GM12878 (cell line): ENCODE results near the gene CHRNB2. TPM values are rescaled to one million over a fixed set of nuclear protein-coding genes. Genes with fewer than 3 reads are reported as not detected.

Experiments used
- BACH1 ChIP-seq: fragments of 450-650 bp; IDR thresholded peaks from 2 replicates; pipeline ENCODE4 v1.6.1; 2017; ENCODE audit warnings: mild to moderate bottlenecking, borderline replicate concordance
- BHLHE40 ChIP-seq, 2 experiments: fragments of 450-650 bp in 1 of 2; IDR thresholded peaks; 2 replicates each; pipeline ENCODE4 v1.6.1; 2011 to 2017; ENCODE audit warnings: low read depth in 2 of 2, borderline replicate concordance in 1 of 2, improper control_type of control experiment in 1 of 2, low read length in 1 of 2, mild to moderate bottlenecking in 1 of 2
- BRCA1 ChIP-seq: IDR thresholded peaks from 2 replicates; pipeline ENCODE4 v1.6.1; 2011; ENCODE audit warnings: low read depth, low read length, improper control_type of control experiment
- CBX3 ChIP-seq: fragments of 200-600 bp; sonication (generic); IDR thresholded peaks from 2 replicates; pipeline ENCODE4 v1.6.1; 2016; ENCODE audit warnings: low read depth, borderline replicate concordance
- CHD4 ChIP-seq: fragments of 200-600 bp; sonication (generic); IDR thresholded peaks from 2 replicates; pipeline ENCODE4 v1.6.1; 2016; ENCODE audit warnings: mild to moderate bottlenecking
- FOXM1 ChIP-seq: IDR thresholded peaks from 2 replicates; pipeline ENCODE4 v1.6.1; 2012; ENCODE audit warnings: low read depth, mild to moderate bottlenecking, inconsistent platforms, low read length, moderate library complexity
- IRF4 ChIP-seq: IDR thresholded peaks from 2 replicates; pipeline ENCODE4 v1.6.1; 2011; ENCODE audit warnings: low read depth, low read length
- KLF5 ChIP-seq: fragments of 450-650 bp; IDR thresholded peaks from 2 replicates; pipeline ENCODE4 v1.6.1; 2014; ENCODE audit warnings: mild to moderate bottlenecking; ENCODE audit not compliant: partially characterized antibody
- NBN ChIP-seq: fragments of 450-650 bp; IDR thresholded peaks from 2 replicates; pipeline ENCODE4 v1.6.1; 2016
- NFIC ChIP-seq: IDR thresholded peaks from 2 replicates; pipeline ENCODE4 v1.6.1; 2012; ENCODE audit warnings: low read depth, mild to moderate bottlenecking, inconsistent platforms, low read length, moderate library complexity
- PAX5 ChIP-seq: IDR thresholded peaks from 2 replicates; pipeline ENCODE4 v1.6.1; 2011; ENCODE audit warnings: low read depth, low read length, borderline replicate concordance
- SIN3A ChIP-seq: IDR thresholded peaks from 2 replicates; pipeline ENCODE4 v1.6.1; 2012; ENCODE audit warnings: low read depth, low read length, improper control_type of control experiment
- SMAD5 ChIP-seq: IDR thresholded peaks from 2 replicates; pipeline ENCODE4 v1.6.1; 2016; ENCODE audit warnings: antibody characterized with exemption, low read depth
- SMC3 ChIP-seq: IDR thresholded peaks from 2 replicates; pipeline ENCODE4 v1.6.1; 2011; ENCODE audit warnings: low read length, improper control_type of control experiment, borderline replicate concordance
- SP1 ChIP-seq: IDR thresholded peaks from one replicate; pipeline ENCODE4 v1.6.1; 2011; ENCODE audit warnings: low read depth, low read length
- SUPT20H ChIP-seq: IDR thresholded peaks from 2 replicates; pipeline ENCODE4 v1.6.1; 2011; ENCODE audit warnings: low read depth, mild to moderate bottlenecking, low read length, moderate library complexity, borderline replicate concordance; ENCODE audit not compliant: control insufficient read depth
- TCF3 ChIP-seq: IDR thresholded peaks from 2 replicates; pipeline ENCODE4 v1.6.1; 2012; ENCODE audit warnings: low read depth, mild to moderate bottlenecking, low read length, borderline replicate concordance; ENCODE audit not compliant: insufficient read depth
- ZBTB40 ChIP-seq: fragments of 450-650 bp; IDR thresholded peaks from 2 replicates; pipeline ENCODE4 v1.6.1; 2016; ENCODE audit warnings: mild to moderate bottlenecking, moderate library complexity, borderline replicate concordance
- polyA plus RNA-seq, 11 experiments: library from polyadenylated mRNA; depleted of rRNA in 4 of 11; unstranded in 6 of 11; stranded (reverse) in 5 of 11; fragments of >200 nt; fragmentation: Nextera tagmentation in 4 of 11; fragmentation: Illumina TruSeq in 1 of 11; extraction: Ambion mirVana in 4 of 11; extraction: Trizol in 1 of 11; gene quantifications; 1 replicate in 1 of 11; 2 replicates in 10 of 11; pipeline versions ENCODE4 v1.2.1 to v1.2.3, GENCODE V29; 2011 to 2016; ENCODE audit warnings: inconsistent platforms in 2 of 11, missing spikeins in 2 of 11, low read depth in 1 of 11
- total RNA-seq, 4 experiments: library from RNA; depleted of rRNA in 3 of 4; stranded (reverse); fragments of >200 nt in 3 of 4; fragmentation: Illumina TruSeq in 1 of 4; extraction: Trizol in 1 of 4; gene quantifications; 2 replicates each; pipeline versions ENCODE4 v1.2.1 to v1.2.3, GENCODE V29; 2013 to 2021

CHRNB2 gene
- total and polyA plus RNA-seq, 10 of the 15 experiments (the other 5 are each of a cell fraction or from before 2014, with no cell fraction given) = 0.01 to 0.11 (median 0.03) TPM; not detected in 6

GRCh38 chr1:154546264-154547063 lies 21.1 kb upstream of the CHRNB2 start (continued):
- TF ChIP-seq TCF3 = no peak
- TF ChIP-seq NFIC = no peak
- TF ChIP-seq IRF4 = no peak
- TF ChIP-seq SUPT20H = no peak
- 0 out of 2 replicates have a peak, but pooled peaks have one; percentile 29 for TF ChIP-seq FOXM1
- peak; percentile 95 for TF ChIP-seq SMC3
- no peak for TF ChIP-seq NBN
- TF ChIP-seq SMAD5 = no peak
- TF ChIP-seq CHD4 = no peak
- no peak for TF ChIP-seq CBX3
- TF ChIP-seq KLF5 = no peak
- TF ChIP-seq PAX5 = no peak
- no peak for TF ChIP-seq SIN3A
- TF ChIP-seq BHLHE40 (IDR thresholded peaks at IDR 0.05; ENCODE audit: borderline replicate concordance in 1 of 2, low read depth in 2 of 2, low read length in 1 of 2) = no peak
- no peak for TF ChIP-seq BACH1
- no peak for TF ChIP-seq BRCA1
- TF ChIP-seq SP1 = no peak
- no peak for TF ChIP-seq ZBTB40
